Right lobe of liver (tissue), 4 donors: ENCODE measurements around the gene ASCC3.

Experiments
- CTCF ChIP-seq, 4 donors: fragments of 200-600 bp in 3 of 4; fragments of 450-650 bp in 1 of 4; IDR thresholded peaks; one replicate each; pipeline versions ENCODE4 v1.5.1 to v1.8.0; 2016 to 2022; ENCODE audit warnings: antibody characterized with exemption in 4 of 4, mild to moderate bottlenecking in 2 of 4
- POLR2A ChIP-seq: fragments of 450-650 bp; IDR thresholded peaks from one replicate; pipeline ENCODE4 v1.6.1; 2017; ENCODE audit warnings: antibody characterized with exemption, mild to moderate bottlenecking
- donor health status: DM: no; HTN: no; CAD: no.
- donor health status: DM: no; HTN: no; CAD: no.
- donor health status: DM: no; HTN: yes; CAD: no.

- TF ChIP-seq CTCF (IDR thresholded peaks at IDR 0.05) (no peak), POLR2A (no peak)
These were observed 1.8 kb downstream of the ASCC3 start for GRCh38 chr6:100879317-100879716.
